SU-DHL-6 (cell line): ENCODE data around the gene COL7A1.

ENCODE experiments used
- EZH2phosphoT487 ChIP-seq: fragments of 200-600 bp; sonication (generic), shearing (Covaris generic); conservative IDR thresholded peaks from 2 replicates; pipeline ENCODE4 v1.6.1; 2018; ENCODE audit warnings: mild to moderate bottlenecking, antibody characterized with exemption, low read length, moderate library complexity, mixed read lengths
- TF ChIP-seq, protein P1 (sequence below): fragments of 200-600 bp; sonication (generic); IDR thresholded peaks from one replicate; pipeline ENCODE4 v1.5.1; 2017; ENCODE audit warnings: antibody characterized with exemption, mild to moderate bottlenecking, low read length, moderate library complexity; ENCODE audit not compliant: insufficient read depth, poor library complexity, severe bottlenecking

DNA sequence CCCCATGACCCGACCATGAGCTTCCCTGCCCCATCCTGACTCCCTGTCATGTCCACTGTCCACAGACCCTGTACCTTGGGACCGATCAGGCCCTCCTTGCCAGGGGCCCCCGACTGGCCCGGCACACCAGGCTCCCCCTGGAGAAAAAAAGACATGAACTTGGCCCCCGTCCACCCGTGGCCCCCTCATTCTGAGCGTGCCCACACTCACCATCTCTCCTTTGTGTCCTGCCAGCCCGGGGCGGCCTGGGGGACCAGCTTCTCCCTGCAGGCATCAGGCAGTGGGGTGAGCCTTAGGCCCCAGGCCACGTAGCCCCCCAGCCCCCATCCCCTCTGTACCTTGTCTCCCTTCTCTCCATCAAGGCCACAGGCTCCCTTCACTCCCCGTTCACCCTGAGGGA is 27.6 kb downstream of the COL7A1 start:
- TF ChIP-seq, protein P1, sequence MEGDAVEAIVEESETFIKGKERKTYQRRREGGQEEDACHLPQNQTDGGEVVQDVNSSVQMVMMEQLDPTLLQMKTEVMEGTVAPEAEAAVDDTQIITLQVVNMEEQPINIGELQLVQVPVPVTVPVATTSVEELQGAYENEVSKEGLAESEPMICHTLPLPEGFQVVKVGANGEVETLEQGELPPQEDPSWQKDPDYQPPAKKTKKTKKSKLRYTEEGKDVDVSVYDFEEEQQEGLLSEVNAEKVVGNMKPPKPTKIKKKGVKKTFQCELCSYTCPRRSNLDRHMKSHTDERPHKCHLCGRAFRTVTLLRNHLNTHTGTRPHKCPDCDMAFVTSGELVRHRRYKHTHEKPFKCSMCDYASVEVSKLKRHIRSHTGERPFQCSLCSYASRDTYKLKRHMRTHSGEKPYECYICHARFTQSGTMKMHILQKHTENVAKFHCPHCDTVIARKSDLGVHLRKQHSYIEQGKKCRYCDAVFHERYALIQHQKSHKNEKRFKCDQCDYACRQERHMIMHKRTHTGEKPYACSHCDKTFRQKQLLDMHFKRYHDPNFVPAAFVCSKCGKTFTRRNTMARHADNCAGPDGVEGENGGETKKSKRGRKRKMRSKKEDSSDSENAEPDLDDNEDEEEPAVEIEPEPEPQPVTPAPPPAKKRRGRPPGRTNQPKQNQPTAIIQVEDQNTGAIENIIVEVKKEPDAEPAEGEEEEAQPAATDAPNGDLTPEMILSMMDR = no peak
- no peak for TF ChIP-seq EZH2phosphoT487
